K562 (cell line): ENCODE results near the gene PPP1R3C. TPM values are rescaled to one million over a fixed set of nuclear protein-coding genes. Genes with fewer than 3 reads are reported as not detected.

ENCODE experiments used
- CEBPG ChIP-seq, 3 experiments: fragments of 200-800 bp in 1 of 3; sonication (Bioruptor generic) in 1 of 3; sonication (generic) in 1 of 3; formaldehyde crosslinking in 1 of 3; IDR thresholded peaks in 2 of 3; conservative IDR thresholded peaks in 1 of 3; 2 replicates each; pipeline versions ENCODE4 v1.6.1 to v1.8.0; 2016 to 2022; ENCODE audit warnings: missing compliant biosample characterization in 2 of 3, missing genetic modification characterization in 2 of 3, mild to moderate bottlenecking in 1 of 3, missing genetic modification reagents in 1 of 3
- DACH1 ChIP-seq: fragments of 450-650 bp; IDR thresholded peaks from 2 replicates; pipeline ENCODE4 v1.6.1; 2018; ENCODE audit not compliant: partially characterized antibody
- DIDO1 ChIP-seq: fragments of 450-650 bp; IDR thresholded peaks from 2 replicates; pipeline ENCODE4 v1.6.1; 2016; ENCODE audit warnings: low read depth, missing biosample characterization, missing genetic modification characterization
- EP300 ChIP-seq: IDR thresholded peaks from 2 replicates; pipeline ENCODE4 v1.6.1; 2012; ENCODE audit warnings: low read length, improper control_type of control experiment
- HNRNPH1 ChIP-seq: fragments of 200-400 bp; formaldehyde crosslinking; optimal IDR thresholded peaks from 2 replicates; pipeline ENCODE3; 2017; ENCODE audit warnings: low read depth, mild to moderate bottlenecking, low read length, moderate library complexity
- KAT7 ChIP-seq: sonication (generic); formaldehyde crosslinking; IDR thresholded peaks from 2 replicates; pipeline ENCODE4 v1.8.0; 2022; ENCODE audit warnings: missing genetic modification reagents, mild to moderate bottlenecking, borderline replicate concordance
- MAFG ChIP-seq: fragments of 450-650 bp; conservative IDR thresholded peaks from 2 replicates; pipeline ENCODE4 v1.6.1; 2016; ENCODE audit warnings: missing genetic modification characterization, missing compliant biosample characterization
- MAFK ChIP-seq: IDR thresholded peaks from 2 replicates; pipeline ENCODE4 v1.6.1; 2011; ENCODE audit warnings: low read length, improper control_type of control experiment
- MCM5 ChIP-seq: fragments of 450-650 bp; IDR thresholded peaks from 2 replicates; pipeline ENCODE4 v1.6.1; 2016; ENCODE audit warnings: low read depth
- MEIS2 ChIP-seq: fragments of 450-650 bp; IDR thresholded peaks from 2 replicates; pipeline ENCODE4 v1.6.1; 2014; ENCODE audit warnings: mild to moderate bottlenecking; ENCODE audit not compliant: partially characterized antibody
- MTA1 ChIP-seq: fragments of 450-650 bp; IDR thresholded peaks from 2 replicates; pipeline ENCODE4 v1.6.1; 2017; ENCODE audit warnings: borderline replicate concordance
- NCOA1 ChIP-seq: fragments of 450-650 bp; IDR thresholded peaks from 2 replicates; pipeline ENCODE4 v1.6.1; 2016; ENCODE audit warnings: low read depth
- NFXL1 ChIP-seq: fragments of 450-650 bp; formaldehyde crosslinking; IDR thresholded peaks from 2 replicates; pipeline ENCODE4 v1.4.0; 2021; ENCODE audit warnings: mild to moderate bottlenecking
- PHTF2 ChIP-seq: fragments of 250-450 bp; sonication (Bioruptor Pico); IDR thresholded peaks from 2 replicates; pipeline ENCODE4 v1.5.0; 2021; ENCODE audit warnings: mild to moderate bottlenecking
- RBFOX2 ChIP-seq: fragments of 200-400 bp; formaldehyde crosslinking; IDR thresholded peaks from 2 replicates; pipeline ENCODE4 v1.6.1; 2017; ENCODE audit warnings: low read depth, mild to moderate bottlenecking, low read length, moderate library complexity
- SMARCA4 ChIP-seq: fragments of 450-650 bp; IDR thresholded peaks from 2 replicates; pipeline ENCODE4 v1.6.1; 2016
- SP2 ChIP-seq: IDR thresholded peaks from 2 replicates; pipeline ENCODE4 v1.6.1; 2011; ENCODE audit warnings: mild to moderate bottlenecking, low read depth, low read length, moderate library complexity; ENCODE audit not compliant: poor library complexity, severe bottlenecking; ENCODE audit errors: extremely low read depth
- TEAD4 ChIP-seq, 2 experiments: sonication (generic) in 1 of 2; formaldehyde crosslinking in 1 of 2; IDR thresholded peaks; 2 replicates each; pipeline versions ENCODE4 v1.6.1 to v1.8.0; 2012 to 2022; ENCODE audit warnings: borderline replicate concordance in 1 of 2, inconsistent platforms in 1 of 2, low read length in 1 of 2, mild to moderate bottlenecking in 1 of 2, missing genetic modification reagents in 1 of 2
- ZBTB1 ChIP-seq: sonication (generic); formaldehyde crosslinking; IDR thresholded peaks from 2 replicates; pipeline ENCODE4 v1.8.1; 2023; ENCODE audit warnings: missing genetic modification reagents, low read depth, mild to moderate bottlenecking, borderline replicate concordance
- ZKSCAN3 ChIP-seq: fragments of 250-450 bp; sonication (Bioruptor Pico); IDR thresholded peaks from 2 replicates; pipeline ENCODE4 v1.4.0; 2020
- ZNF165 ChIP-seq: fragments of 250-450 bp; sonication (Bioruptor Pico); IDR thresholded peaks from 2 replicates; pipeline ENCODE4 v1.4.0; 2020; ENCODE audit warnings: borderline replicate concordance
- ZNF24 ChIP-seq: fragments of 450-650 bp; IDR thresholded peaks from 2 replicates; pipeline ENCODE4 v1.6.1; 2016
- ZNF699 ChIP-seq: fragments of 250-450 bp; sonication (Bioruptor Pico); IDR thresholded peaks from 2 replicates; pipeline ENCODE4 v1.8.0; 2021; ENCODE audit warnings: mild to moderate bottlenecking, moderate library complexity; ENCODE audit not compliant: insufficient replicate concordance
- polyA plus RNA-seq, 8 experiments: library from polyadenylated mRNA; depleted of rRNA in 4 of 8; stranded (reverse) in 5 of 8; unstranded in 3 of 8; fragments of >200 nt; fragmentation: Nextera tagmentation in 2 of 8; fragmentation: Illumina TruSeq in 1 of 8; extraction: Ambion mirVana in 2 of 8; extraction: Trizol in 1 of 8; gene quantifications; 2 replicates each; pipeline versions ENCODE4 v1.2.1 to v1.2.3, GENCODE V29; 2011 to 2014; ENCODE audit warnings: inconsistent platforms in 1 of 8, missing spikeins in 1 of 8
- total RNA-seq, 7 experiments: library from RNA; depleted of rRNA in 6 of 7; stranded (reverse); fragments of >200 nt in 6 of 7; fragmentation: Illumina TruSeq in 2 of 7; extraction: Trizol in 2 of 7; gene quantifications; 2 replicates each; pipeline versions ENCODE4 v1.2.1 to v1.2.3, GENCODE V29; 2011 to 2021; ENCODE audit warnings: low replicate concordance in 1 of 7
- TF ChIP-seq, protein P1 (sequence below): fragments of 250-450 bp; sonication (Bioruptor Pico); IDR thresholded peaks from 2 replicates; pipeline ENCODE4 v1.5.1; 2021; ENCODE audit warnings: mild to moderate bottlenecking
- TF ChIP-seq, protein P2 (sequence below): fragments of 450-650 bp; IDR thresholded peaks from 2 replicates; pipeline ENCODE4 v1.6.1; 2017; ENCODE audit warnings: antibody characterized with exemption
- TF ChIP-seq, protein P3 (sequence below): IDR thresholded peaks from 2 replicates; pipeline ENCODE4 v1.6.1; 2016; ENCODE audit warnings: missing genetic modification characterization, missing compliant biosample characterization

The PPP1R3C gene
- total and polyA plus RNA-seq, 9 of the 15 experiments (the other 6 are each of a cell fraction or from before 2014, with no cell fraction given): 0.06 to 0.24 (median 0.12) TPM; not detected in 3

DNA sequence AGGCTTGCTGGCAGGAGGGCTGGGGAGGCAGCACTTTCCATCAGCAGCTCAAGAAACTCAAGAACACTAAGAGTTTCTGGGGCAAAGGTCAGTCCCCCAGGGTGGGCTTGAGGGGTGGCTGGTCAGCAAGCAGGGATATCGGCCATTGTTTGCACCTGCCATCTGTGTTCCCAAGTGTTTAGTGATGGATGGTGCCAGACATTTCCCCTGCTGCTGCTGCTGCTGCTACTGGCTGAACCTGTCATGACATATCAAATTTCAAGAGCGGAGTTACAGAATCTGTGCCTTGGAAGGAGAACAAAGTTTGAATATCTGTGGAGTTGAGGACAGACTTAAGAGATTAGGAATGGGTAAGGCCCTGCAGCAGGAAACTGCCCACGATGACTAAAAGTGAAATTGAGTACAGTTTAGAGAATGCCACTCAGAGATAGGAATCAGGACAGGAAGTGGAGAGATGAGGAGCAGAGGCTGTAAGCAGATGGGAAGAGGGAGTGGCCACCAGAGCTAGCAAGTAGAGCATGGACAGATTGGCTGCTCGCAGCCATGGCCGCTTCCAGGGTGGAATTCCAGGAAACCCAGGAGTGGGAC lies 39.2 kb upstream of the PPP1R3C start (continued):
- TF ChIP-seq, protein P1, sequence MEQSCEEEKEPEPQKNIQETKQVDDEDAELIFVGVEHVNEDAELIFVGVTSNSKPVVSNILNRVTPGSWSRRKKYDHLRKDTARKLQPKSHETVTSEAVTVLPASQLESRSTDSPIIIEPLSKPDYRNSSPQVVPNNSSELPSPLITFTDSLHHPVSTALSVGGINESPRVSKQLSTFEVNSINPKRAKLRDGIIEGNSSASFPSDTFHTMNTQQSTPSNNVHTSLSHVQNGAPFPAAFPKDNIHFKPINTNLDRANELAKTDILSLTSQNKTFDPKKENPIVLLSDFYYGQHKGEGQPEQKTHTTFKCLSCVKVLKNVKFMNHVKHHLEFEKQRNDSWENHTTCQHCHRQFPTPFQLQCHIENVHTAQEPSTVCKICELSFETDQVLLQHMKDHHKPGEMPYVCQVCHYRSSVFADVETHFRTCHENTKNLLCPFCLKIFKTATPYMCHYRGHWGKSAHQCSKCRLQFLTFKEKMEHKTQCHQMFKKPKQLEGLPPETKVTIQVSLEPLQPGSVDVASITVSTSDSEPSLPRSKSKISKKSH (CRISPR knock-in tag): no peak
- TF ChIP-seq TEAD4 (IDR thresholded peaks at IDR 0.05; ENCODE audit: low read length): 0 out of 2 replicates have a peak, but pooled peaks have one; percentile 8
- no peak for TF ChIP-seq TEAD4 (CRISPR knock-in tag; IDR thresholded peaks at IDR 0.05; ENCODE audit: borderline replicate concordance)
- no peak for TF ChIP-seq ZBTB1
- TF ChIP-seq HNRNPH1: no peak
- TF ChIP-seq, protein P2, sequence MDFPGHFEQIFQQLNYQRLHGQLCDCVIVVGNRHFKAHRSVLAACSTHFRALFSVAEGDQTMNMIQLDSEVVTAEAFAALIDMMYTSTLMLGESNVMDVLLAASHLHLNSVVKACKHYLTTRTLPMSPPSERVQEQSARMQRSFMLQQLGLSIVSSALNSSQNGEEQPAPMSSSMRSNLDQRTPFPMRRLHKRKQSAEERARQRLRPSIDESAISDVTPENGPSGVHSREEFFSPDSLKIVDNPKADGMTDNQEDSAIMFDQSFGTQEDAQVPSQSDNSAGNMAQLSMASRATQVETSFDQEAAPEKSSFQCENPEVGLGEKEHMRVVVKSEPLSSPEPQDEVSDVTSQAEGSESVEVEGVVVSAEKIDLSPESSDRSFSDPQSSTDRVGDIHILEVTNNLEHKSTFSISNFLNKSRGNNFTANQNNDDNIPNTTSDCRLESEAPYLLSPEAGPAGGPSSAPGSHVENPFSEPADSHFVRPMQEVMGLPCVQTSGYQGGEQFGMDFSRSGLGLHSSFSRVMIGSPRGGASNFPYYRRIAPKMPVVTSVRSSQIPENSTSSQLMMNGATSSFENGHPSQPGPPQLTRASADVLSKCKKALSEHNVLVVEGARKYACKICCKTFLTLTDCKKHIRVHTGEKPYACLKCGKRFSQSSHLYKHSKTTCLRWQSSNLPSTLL: no peak
- TF ChIP-seq ZKSCAN3 (CRISPR knock-in tag): no peak
- no peak for TF ChIP-seq MAFG (tag)
- TF ChIP-seq, protein P3, sequence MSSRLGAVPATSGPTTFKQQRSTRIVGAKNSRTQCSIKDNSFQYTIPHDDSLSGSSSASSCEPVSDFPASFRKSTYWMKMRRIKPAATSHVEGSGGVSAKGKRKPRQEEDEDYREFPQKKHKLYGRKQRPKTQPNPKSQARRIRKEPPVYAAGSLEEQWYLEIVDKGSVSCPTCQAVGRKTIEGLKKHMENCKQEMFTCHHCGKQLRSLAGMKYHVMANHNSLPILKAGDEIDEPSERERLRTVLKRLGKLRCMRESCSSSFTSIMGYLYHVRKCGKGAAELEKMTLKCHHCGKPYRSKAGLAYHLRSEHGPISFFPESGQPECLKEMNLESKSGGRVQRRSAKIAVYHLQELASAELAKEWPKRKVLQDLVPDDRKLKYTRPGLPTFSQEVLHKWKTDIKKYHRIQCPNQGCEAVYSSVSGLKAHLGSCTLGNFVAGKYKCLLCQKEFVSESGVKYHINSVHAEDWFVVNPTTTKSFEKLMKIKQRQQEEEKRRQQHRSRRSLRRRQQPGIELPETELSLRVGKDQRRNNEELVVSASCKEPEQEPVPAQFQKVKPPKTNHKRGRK: no peak
- TF ChIP-seq MTA1: no peak; the same call in 1 of the 2 replicates
- TF ChIP-seq EP300: no peak
- TF ChIP-seq NFXL1 (CRISPR knock-in tag): no peak
- TF ChIP-seq KAT7 (CRISPR knock-in tag): no peak
- no peak for TF ChIP-seq MCM5
- TF ChIP-seq PHTF2 (CRISPR knock-in tag): no peak
- TF ChIP-seq ZNF165 (CRISPR knock-in tag): no peak
- TF ChIP-seq RBFOX2: no peak
- TF ChIP-seq DIDO1 (tag): no peak
- no peak for TF ChIP-seq CEBPG (CRISPR knock-in tag; IDR thresholded peaks at IDR 0.05)
- no peak for TF ChIP-seq CEBPG (tag; conservative IDR thresholded peaks at IDR 0.05 in 1 of 2, IDR thresholded peaks at IDR 0.05 in 1 of 2)
- peak; percentile 27; the same call in 1 of the 2 replicates for TF ChIP-seq SMARCA4
- TF ChIP-seq NCOA1: no peak
- no peak for TF ChIP-seq ZNF699
- no peak for TF ChIP-seq SP2
- TF ChIP-seq ZNF24: no peak
- TF ChIP-seq MEIS2: peak; percentile 83
- TF ChIP-seq MAFK: no peak
- TF ChIP-seq DACH1: no peak
